ENCODE measurements around the gene EXT2. TPM values are rescaled to one million over a fixed set of nuclear protein-coding genes. Genes with fewer than 3 reads are reported as not detected.

Gene EXT2
- total RNA-seq, 1 experiment from 2014 or later, result 163 TPM

DNA sequence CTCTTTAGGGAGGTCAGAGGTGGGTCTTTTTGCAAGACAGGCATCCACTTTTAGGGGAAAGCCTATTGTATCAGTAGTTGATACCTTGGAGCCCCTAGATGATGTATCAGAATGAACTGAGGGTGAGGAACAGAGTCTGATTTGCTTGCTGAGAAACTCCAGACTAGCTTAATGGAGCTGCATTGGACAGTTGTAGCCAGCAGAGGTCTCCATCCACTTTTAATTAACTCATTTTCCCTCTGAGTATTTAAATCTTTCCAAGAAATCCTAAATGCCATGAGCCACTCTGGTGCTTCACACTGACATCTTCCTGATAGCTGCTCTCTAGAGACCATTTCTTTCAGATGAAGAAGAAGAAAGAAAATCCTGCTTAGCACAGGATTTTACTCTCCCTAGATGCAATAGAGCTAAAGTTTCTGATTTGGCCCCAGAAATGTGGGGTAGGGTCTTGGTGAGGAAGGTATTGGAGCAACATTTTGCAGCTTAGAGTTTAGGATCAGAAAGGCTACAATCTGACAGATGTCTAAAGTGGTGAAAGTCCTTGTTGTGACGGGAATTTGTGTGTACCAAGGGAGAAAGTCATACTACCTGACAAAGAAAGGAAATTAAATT is 38.0 kb downstream of the EXT2 start:
- peak; percentile 38 for DNase-seq (ENCODE audit: low spot score)

DNA sequence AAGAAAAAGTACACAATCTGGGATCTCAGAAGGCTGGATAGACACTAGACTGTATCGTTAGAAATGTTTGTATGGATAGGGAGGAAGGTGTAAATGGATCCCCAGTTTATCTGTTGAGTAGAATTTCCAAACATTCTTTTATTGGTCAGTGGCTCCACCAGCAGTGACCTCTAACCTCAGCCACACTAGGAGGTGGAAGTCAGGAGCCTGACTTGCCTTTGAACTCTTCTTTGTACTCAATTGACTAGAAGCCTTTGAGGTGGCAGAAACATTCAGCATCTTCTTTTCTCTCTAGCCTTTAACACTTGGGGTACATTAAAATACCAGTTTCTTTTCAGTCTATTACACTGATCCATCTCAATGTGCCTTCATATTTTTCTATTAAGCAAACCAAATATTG is 39.1 kb downstream of the EXT2 start:
- DNase-seq (ENCODE audit: low spot score), result no peak

DNA sequence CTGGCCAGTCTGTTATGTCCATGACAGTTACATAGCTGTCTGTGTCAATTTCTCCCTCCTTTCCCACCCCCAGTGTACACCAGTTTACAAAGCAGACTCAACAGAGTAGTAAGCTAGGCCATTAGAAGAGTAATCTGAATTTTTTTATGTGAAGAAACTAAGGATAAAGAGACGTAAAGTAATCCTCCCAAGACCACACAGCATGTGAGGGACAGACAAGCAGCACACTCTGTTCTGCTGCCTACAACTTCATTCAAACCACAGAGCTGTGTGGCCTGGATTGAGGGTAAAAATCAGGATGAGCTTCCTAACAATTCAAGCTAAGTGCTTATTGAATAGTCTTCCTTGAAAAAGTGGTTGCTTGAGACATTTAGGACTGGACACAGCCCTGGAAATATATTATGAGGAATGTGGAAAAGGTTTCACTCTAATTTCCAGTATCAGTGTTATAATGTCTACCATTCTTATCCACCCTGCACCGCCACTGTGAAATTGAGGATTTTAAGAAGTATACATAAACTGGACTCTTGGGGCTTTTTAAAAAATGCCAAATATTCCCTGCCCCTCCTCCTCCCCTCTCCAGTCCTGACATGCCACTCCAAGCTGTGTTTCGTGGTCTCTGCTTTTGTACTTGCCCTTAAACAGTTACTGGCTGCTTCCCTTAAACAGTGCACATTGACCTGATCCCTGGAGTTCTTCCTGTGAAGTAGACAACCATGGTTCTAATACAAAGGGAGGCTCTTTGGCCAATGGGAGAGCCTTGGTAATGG is 40.9 kb downstream of the EXT2 start:
- DNase-seq (ENCODE audit: low spot score), result no peak

DNA sequence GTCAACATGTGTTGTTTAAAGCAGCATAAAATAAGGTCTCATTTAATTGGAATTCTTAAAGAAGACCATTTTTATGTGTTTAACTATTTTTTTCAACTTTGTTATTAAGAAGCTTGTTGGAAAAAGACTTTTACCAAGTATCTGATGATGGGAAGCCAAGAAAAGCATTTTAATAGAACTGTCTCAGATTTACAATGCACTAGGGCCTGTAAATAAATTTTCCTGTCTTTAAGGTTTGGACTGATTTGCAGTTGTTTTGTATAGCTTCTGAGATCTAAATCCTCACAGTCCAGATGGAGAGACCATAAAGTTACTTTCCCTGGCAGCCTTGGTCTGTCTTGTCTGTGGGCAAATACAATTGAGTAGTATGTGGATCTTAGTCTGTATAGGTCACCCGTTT is 41.6 kb downstream of the EXT2 start:
- no peak for DNase-seq (ENCODE audit: low spot score)

DNA sequence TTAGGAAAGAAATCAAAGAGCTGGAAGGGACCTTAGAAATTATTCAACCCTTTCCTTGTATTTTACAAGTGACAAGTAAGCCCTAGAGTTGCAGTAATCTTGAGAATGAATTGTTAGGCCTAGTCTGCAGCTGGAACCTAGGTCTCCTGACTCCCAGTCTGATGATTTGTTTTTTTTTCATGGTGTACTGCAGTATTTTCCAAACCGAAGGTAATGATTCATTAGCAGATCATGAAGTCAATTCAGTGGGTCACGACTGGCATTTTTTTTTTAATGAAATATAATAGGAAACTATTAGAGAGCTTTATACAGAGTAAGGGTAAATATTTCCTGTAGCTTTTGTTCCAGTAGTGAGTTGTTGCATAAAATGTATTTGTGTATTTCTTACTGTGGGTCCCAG is 42.8 kb downstream of the EXT2 start:
- no peak for DNase-seq (ENCODE audit: low spot score)

DNA sequence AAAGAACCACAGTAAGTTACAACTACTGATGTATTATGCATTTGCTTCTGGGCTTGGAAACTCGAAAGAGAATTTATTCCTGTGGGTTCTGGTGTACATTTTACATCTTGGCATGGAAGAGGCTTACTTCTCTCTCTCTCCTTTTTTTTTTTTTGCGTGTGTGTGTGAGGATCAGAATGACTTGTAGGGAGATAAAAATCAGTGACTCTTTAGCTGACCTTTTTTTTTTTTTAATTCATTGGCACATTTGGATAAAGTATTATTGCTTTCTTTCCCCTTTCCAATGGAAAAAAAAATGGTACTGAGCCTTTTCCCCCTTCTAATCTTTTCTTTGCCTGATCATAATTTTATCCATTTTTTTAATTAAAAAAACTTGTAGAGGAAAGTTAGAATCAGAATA is 43.5 kb downstream of the EXT2 start:
- DNase-seq (ENCODE audit: low spot score), result no peak

DNA sequence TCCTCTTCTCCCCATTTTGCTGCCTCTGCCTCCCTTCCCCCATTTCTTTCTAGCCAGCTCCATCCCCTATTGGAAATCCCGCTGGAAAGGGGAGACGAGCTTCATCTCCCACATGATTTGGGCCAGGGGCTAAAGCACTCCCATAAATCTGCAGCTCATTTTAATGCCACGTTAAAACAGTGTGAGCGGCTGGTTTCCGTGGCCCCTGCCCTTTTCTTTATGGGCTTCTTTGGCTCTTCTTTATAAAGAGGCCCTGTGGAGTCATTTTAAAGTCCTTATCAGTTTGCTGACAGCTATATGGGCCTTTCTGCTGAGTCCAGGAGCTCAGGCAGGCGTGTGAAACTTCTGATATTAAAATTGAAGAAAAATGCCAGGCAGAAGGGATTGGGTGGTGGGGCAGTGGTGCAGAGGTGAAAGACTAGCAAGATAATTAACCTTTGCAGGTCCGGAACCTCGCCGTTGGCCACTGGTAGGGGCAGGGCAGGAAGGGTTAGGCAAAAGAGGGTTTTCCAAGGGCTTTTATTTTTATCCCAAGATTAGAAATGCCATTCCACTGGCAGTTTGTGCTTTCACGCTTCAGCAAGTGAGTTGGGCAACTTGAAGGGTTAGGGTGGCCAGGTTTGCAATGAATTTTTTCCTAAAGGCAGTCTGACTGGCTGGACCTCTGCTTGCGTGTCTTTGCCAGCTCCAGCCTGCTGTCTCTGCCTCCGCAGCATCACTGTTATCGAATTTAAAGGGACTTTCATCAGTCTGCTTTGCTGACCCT is 44.3 kb downstream of the EXT2 start:
- no peak for DNase-seq (ENCODE audit: low spot score)

DNA sequence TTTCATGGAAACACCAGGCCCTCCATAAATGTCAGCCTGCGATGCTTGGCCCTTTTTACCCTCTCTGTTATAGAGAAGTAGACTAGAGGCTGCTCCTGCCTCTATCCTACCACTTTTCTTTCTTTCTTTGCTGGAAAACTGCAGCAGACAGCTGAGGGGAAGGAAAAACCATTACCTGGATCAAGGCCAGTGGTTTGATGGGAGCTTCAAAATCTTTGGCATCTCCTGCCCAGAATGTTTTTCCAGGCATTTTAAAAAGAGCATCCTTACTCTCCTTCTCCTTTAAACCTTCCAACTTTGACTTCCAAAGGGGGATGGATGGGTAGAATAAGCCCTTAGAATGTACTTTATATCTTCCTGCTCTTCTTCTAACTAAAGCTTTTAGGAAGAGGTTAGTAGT is 44.9 kb downstream of the EXT2 start:
- DNase-seq (ENCODE audit: low spot score), result no peak

DNA sequence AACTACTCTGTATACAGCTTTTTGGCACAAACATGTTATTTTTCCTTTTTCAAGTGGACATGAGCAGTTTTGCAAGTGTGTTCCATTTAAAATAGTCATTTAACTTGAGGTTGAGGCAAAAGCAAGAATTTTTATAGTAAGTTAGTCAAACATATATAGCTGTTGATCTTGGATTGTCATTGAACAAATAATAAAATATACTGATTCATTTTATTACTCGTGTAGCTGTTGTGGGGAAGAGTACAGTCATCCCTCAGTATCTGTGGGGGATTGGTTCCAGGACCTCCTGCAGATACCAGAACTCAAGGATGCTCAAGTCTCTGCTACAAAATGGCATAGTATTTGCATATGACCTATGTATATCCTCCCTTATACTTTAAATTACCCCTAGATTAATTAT is 45.3 kb downstream of the EXT2 start:
- DNase-seq (ENCODE audit: low spot score), result no peak

DNA sequence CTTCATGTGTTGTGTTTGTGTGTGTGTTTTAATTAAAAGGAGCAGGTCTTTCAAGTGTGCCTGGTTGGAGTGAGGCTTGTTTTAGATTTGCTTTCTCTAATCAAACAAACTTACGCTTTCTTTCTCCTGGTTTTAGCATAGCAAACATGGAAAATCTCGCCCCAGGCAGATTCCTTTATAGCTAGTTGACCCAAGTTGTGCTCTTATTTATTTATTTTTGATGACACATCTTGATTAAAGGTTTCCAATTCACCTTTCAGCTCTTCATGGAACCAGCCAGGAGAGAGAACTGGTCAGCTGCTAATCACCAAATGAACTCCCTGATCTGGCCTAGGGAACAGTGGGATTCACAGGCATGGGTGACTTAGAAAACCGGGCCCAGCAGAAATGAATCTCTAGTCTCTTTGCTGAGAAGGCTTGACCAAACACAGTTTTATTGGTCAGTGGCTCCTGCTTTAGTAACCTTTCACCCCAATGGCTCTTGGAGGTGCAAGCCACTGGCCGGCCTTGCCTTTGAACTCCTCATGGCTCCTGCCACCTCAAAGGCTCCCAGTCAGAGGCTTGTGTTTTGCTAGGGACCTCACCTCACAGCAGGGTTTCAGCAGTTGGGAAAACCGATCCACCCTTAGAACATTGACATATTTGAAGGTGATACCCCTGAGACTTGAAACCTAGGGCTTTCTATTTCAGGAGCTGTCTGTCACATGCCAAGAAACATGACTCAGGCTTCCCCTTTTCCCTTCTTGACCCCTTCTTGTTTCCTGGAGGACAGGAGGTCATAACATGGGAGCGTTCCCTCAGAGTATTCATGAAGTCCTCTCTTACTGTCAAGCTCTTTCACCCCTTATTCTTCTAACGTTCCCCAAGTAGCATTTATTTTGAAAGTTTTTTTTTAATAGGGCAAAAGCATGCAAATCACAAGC is 48.8 kb downstream of the EXT2 start:
- no peak for DNase-seq (ENCODE audit: low spot score)

DNA sequence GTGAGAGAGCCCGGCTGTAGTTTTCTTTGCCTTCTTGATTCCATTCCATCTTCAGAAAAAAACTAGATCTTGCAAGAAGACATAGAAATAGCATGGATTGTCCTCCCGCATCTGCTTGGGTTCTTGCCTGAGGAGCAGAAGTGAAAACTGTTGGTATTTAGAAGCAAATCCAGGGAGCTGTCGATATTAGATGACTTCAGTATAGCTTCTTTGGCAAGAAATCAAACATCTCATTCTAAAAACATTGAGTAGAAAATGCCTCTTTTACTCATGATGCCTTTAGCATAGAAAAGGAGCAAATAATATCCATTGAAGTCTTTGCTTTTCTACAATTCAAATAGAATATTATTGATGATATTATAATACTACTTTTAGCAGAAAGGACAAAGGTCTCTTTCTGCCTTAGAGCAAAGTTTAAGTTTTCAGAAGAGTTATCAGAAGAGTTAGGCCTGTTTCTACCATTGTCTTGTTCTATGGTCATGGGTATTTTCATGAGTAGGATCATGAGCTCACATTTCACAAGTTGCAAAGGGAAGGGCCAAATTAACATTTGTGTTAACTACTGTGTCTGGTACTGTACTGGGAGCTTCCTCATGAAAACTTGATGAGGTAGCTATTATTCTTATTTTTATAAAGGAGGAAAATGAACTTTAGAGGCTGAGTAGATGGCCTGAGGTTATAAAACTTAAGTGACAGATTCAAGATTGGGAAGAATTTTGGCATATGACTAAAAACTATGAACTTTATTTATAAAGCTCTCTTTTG is 49.7 kb downstream of the EXT2 start:
- no peak for DNase-seq (ENCODE audit: low spot score)

DNA sequence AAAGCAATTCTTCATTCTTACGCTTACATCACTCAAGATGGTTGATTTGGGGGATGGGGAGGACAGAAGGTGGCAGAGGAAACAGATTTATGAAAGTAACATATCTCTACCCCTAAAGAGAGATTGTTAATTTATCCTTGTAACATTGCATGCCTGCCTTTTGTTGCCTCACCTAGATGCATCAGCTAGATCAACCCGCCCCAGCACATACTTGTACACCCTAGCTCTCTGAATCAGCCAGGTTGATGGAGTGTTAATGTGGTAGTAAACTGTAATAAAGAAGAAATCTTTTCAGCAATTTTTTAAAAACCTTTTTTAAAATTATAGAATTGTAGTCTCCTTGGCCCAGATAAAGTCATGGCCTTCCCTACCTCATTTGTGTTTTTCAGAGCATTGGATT is 51.5 kb downstream of the EXT2 start:
- no peak for DNase-seq (ENCODE audit: low spot score)

DNA sequence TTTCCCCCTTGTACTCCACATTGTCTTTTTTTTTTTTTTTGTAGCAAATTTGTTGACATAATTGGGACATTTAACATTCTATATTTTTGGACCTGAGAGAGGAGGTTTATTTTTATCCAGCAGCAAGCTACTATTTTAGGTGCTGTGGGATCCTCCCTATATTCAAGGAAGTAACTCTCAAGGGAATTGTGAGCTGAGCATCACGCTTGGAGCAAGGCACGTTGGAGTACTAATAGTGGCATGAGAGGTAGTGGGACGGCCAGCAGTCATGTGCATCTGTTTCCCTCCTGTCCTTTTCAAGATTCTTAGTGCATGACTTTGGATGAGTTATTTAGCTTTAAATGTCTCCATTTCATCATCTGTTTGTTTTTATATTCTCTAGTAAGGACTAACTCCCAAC is 52.3 kb downstream of the EXT2 start:
- DNase-seq (ENCODE audit: low spot score), result no peak

DNA sequence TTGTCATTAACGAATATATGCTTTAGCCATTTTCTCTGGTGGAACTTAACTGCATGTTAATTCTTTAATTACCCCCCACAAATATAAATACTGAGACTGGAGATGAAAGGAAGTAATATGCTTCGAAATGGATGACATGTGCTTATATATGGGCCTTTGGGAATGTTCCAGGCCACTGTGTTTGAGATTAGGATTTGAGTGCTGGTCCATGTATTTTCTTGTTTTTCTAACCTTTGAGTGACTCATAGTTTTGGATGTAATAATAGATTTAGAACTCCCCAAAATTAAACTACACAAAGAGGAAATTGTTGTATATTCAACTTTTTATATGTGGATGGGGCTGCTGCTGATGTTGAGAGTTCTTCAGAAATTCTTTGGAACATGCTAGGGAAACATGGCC is 54.2 kb downstream of the EXT2 start:
- DNase-seq (ENCODE audit: low spot score), result no peak

DNA sequence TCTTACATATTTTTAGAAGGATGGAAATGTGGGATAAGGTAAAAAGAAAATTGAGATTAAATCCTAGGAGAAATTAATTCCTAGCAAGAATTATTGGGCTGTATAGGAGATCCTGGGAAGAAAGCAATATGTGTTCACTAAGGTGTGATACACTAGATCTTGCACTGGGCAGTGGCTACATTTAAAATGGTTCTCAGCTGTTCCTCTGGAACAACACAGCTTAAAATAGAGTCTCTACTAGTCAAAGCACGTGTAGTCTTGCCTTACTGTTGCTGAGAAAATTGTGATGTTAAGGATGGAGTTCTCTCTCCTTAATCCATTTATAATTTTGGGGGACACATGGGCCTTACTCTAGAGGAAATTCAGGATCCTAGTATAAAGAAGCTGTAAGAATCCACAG is 54.9 kb downstream of the EXT2 start:
- DNase-seq (ENCODE audit: low spot score), result no peak

DNA sequence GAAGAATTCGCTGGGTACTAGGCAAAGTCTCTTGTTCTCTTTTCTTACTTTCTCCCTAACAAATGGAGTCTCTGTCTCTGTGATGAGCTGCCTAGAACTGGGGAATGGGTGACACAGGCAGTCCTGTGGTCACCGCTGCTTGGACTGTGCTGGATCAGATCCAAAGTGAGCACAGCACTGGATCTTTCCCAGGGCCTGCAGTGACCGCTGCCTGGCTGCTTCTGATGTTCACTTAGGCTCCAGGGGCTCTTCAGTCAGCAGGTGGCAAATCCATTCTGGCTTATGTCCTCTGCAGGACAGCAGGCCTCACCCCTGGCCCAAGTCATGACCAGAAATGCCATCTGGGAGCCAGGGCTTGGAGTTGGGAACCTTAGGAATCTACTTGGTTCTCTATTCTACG is 61.5 kb downstream of the EXT2 start:
- no peak for DNase-seq (ENCODE audit: low spot score)

DNA sequence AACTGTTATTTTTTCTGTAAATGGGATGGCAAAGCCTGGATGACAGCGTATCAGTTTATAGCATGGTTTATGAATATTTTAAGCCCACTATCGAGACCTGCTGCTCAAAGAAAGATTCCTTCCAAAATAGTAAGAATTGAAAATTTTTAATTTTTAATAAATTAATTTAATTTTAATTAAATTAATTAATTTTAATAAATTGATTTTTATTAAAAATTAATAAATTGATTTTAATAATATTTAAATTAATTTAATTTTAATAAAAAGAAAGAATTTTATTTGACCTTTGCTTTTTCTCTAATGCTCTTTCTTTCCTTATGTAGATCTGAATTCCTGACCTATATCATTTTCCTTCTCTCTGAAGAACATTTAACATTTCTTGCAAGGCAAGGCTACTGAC is 62.9 kb downstream of the EXT2 start:
- no peak for DNase-seq (ENCODE audit: low spot score)

DNA sequence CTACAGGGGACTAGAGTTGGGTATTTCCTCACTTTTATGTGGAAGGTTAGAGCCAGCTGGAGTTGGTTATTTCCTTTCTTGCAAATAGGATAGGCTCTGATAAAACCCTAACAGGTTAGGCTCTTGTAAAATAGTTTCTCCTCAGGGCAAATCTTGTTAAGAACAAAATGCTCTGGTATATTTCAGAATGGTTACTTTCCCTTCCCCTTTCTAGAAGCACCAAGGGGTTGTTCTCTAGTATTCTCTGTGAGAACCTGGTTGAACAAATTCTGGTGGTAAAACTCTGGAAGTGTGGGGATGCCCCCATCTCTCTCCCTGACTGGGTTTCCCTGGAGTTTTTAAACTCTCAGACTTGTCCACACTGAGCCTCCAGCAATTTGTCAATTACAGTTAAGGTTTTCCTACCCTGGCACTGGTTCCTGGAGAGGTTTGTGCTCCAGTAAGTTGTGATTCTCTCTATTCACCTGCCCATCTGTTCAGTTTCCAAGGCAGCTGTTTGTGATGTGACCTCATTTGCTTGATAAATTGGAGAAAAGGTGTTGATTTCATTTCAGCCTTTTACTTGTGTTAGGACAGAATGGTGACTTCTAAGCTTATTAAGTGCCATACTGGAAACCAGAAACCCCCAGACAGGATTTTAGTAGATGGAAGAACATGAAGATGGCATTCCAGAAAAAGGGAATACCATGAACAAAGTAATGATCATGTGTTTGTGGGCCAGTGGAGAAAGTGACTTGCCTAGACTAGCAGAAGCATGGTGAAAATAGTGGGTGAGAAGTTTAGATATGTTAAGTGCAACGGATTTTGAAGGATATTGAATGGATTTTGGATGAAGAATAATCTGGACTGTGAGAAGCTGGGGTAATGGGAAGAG is 64.6 kb downstream of the EXT2 start:
- no peak for DNase-seq (ENCODE audit: low spot score)

DNA sequence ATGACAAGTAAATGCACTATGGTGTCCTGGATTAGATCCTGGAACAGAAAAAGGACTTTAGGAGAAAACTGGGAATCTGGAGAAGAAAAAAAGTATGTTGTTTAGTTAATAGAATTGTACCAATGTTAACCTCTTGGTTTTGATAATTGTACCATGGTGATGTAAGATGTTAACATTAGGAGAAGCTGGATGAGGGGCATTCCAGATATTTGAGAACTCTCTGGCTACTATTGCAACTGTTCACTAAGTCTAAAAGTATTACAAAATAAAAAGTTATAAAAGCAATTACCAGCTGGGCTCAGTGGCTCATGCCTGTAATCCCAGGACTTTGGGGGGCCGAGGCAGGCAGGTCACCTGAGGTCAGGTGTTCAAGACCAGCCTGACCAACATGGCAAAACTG is 66.5 kb downstream of the EXT2 start:
- DNase-seq (ENCODE audit: low spot score), result no peak

DNA sequence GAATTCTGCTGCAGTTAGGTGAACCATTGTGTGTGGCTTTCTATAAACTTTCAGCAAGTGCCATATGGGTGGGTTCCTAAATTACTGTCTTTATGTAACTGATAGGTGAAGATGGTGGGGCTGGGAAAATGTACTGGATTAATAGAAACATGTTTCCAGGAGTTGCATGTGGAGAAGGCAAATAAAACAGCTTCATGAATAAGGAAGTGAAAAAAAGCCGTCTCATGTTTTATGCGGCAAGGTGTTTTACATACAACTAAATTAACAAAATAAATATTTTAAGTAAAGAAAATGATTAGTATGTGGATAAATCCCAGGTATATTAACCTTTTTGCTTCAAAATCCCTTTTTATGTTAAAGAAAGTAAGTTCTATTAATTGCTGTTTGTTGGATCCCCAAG is 67.2 kb downstream of the EXT2 start:
- DNase-seq (ENCODE audit: low spot score), result no peak
